ENCODE results near the gene MECR.

DNA sequence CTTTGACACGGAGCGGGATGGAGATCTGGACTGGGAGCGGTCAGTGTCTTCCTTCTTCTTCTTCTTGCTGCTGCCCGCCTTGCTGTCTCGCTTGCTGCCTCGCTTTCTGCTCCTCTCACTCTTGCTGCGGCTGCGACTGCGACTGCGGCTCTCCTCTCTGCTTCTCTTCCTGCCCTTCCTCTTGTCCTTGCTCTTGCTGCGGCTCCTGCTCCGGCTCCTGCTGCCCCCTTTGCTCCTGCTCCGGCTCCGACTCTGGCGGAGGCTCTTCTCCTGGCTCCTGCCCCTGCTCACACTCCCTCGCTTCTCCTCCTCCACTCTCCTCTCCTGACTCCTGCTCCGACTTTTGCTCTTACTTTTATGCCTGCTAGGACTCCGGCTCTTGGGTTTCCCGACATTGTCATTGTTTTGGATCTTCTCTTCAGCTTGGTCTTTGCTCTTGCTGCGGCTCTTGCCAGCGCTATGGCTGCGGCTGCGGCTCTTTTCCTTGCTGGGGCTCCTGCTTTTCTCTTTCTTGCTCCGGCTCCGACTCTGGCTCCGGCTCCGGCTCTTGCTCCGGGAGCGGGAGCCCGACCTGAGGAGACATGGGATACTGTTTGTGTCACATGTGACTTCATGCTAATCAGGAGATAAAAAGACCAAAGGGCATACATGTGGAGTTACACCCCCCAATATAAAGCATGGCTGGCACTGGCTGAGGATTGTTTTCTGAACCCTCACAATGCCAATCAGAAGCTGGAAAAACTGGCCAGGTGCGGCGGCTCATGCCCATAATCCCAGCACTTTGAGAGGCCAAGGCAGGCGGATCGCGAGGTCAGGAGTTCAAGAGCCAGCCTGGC is 81.9 kb downstream of the MECR start:
- TF ChIP-seq, protein P1, sequence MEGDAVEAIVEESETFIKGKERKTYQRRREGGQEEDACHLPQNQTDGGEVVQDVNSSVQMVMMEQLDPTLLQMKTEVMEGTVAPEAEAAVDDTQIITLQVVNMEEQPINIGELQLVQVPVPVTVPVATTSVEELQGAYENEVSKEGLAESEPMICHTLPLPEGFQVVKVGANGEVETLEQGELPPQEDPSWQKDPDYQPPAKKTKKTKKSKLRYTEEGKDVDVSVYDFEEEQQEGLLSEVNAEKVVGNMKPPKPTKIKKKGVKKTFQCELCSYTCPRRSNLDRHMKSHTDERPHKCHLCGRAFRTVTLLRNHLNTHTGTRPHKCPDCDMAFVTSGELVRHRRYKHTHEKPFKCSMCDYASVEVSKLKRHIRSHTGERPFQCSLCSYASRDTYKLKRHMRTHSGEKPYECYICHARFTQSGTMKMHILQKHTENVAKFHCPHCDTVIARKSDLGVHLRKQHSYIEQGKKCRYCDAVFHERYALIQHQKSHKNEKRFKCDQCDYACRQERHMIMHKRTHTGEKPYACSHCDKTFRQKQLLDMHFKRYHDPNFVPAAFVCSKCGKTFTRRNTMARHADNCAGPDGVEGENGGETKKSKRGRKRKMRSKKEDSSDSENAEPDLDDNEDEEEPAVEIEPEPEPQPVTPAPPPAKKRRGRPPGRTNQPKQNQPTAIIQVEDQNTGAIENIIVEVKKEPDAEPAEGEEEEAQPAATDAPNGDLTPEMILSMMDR (conservative IDR thresholded peaks at IDR 0.05), result no peak
- no peak for TF ChIP-seq ZFX (IDR thresholded peaks at IDR 0.05)

Measured in C4-2B (cell line).